DND-41 (cell line): ENCODE results near the gene SLC39A5.

Experiments used
- CTCF ChIP-seq: IDR thresholded peaks from 2 replicates; pipeline ENCODE4 v1.5.1; 2012; ENCODE audit warnings: borderline replicate concordance, low read length, moderate library complexity, mild to moderate bottlenecking; ENCODE audit not compliant: poor library complexity, severe bottlenecking; ENCODE audit errors: extremely low read depth
- EZH2 ChIP-seq: IDR thresholded peaks from 3 replicates; pipeline ENCODE4 v1.6.1; 2012; ENCODE audit warnings: borderline replicate concordance, low read depth, mild to moderate bottlenecking, moderate library complexity, low read length, inconsistent platforms; ENCODE audit not compliant: severe bottlenecking

- TF ChIP-seq CTCF = peak; percentile 31
- no peak for TF ChIP-seq EZH2
These were observed 24.4 kb upstream of the SLC39A5 start for GRCh38 chr12:56205445-56205844.
